Myometrial cell (primary cell): Measurements from ENCODE around the gene FAM124A. TPM values are rescaled to one million over a fixed set of nuclear protein-coding genes. Genes with fewer than 3 reads are reported as not detected.

Experiments used
- total RNA-seq: library from RNA; depleted of rRNA; stranded (reverse); fragments of >200 nt; gene quantifications from 2 replicates; pipeline ENCODE4 v1.2.3, GENCODE V29; 2015

The FAM124A gene, protein sequence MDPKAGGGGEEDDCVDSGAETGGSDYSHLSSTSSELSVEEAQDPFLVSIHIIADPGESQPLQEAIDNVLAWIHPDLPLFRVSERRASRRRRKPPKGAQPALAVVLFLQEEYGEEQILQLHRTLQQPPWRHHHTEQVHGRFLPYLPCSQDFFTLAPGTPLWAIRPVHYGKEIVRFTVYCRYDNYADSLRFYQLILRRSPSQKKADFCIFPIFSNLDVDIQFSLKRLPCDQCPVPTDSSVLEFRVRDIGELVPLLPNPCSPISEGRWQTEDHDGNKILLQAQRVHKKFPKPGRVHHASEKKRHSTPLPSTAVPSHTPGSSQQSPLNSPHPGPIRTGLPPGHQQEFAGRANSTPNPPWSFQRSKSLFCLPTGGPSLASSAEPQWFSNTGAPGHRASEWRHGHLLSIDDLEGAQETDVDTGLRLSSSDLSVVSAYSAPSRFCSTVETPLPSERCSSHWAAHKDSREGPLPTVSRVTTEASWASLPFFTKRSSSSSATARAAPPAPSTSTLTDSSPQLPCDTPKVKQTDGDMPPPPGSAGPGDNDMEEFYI
- total RNA-seq = 2.9 and 3.2 TPM in 2 replicates

DNA sequence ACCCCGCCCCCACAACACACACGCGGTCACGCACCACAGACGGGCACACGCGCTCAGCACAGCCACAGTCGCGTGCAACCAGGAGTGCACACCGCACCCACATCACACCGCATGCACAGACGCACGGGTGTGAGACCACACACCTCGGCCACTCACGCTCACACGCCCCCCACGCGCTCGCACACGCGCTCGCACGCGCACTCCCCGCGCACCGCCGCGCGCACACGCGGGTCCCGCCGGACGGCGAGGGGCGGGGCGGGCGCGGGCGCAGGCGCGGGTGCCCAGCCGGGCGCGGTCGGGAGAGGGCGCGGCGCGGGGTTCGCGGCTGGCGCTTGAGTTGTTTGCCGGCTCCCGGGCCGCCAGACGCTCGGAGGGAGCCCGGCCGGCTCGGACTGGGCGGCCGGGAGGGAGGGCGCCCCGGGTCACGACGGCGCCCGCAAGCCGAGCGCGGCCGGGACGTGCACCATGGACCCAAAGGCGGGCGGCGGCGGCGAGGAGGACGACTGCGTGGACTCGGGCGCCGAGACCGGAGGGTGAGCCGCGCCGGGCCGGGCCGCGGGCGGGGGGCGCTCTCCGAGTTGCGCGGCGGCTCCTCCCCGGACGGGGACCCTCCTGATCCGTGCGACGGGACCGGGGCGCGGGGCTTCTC is at the start of gene FAM124A:
TSS of gene FAM124A (plus strand) at position 362 of the 649 bp plus-strand sequence. CDS start at position 466, 104 bp downstream.

Other genes with a start within 250 kb of the FAM124A start
- not detected in 2 replicates for gene C13orf42, start 111.1 kb upstream of the FAM124A start, total RNA-seq
- not detected in 2 replicates for gene SERPINE3, start 117.3 kb downstream of the FAM124A start, total RNA-seq
- 38.8 and 42.4 TPM in 2 replicates for gene INTS6, start 230.6 kb downstream of the FAM124A start, total RNA-seq